ENCODE results near the gene FRMPD2. TPM values are rescaled to one million over a fixed set of nuclear protein-coding genes. Genes with fewer than 3 reads are reported as not detected.

The FRMPD2 gene
- total RNA-seq, 2 experiments from 2014 or later, result not detected

DNA sequence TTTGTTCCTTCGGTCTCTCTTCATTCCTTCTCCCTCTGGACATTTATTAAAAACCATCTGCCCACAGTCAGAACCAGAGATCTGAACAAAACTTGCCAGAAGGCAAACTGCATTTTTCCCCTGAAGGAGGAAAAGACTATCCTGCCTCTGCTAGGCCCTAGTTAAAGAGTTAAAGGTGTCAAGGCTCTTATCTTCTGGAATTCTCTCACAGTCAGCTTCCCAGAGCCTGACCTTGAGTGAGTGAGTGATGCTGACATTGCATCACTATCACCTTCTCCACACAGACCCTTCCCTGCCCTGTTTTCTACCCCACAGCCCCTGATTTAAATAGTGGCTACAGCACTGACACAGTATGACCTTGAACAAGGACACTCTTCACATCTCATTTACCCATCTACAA lies 16.4 kb downstream of the FRMPD2 start:
- H3K27ac ChIP-seq (ENCODE audit: low read depth in 1 of 2, low read length in 2 of 2), result no peak overlapping the region
- DNase-seq, result no peak
- Mint-ChIP-seq H3K9me3 (no peaks in the 10 kb centered on the region), H3K4me1 (ENCODE audit: low read depth) (no peaks in the 10 kb centered on the region), H3K27me3 (peaks cover 9% of the 10 kb centered on the region), H3K4me3 (no peak overlapping the region), H3K27ac (no peak overlapping the region), H3K36me3 (ENCODE audit: low read depth) (no peaks in the 10 kb centered on the region)
- intact Hi-C loops (cut with DNase I, micrococcal nuclease), result no loop called here
- peaks cover 0 to 4% of the 10 kb centered on the region in 2 experiments for H3K27me3 ChIP-seq (ENCODE audit: control insufficient read depth in 1 of 2, insufficient read depth in 2 of 2, low read length in 2 of 2)
- ChIA-PET CTCF (no interaction called here), POLR2A (no interaction called here)
- no peak for ATAC-seq (ENCODE audit: poor library complexity)
- TF ChIP-seq, protein P1, sequence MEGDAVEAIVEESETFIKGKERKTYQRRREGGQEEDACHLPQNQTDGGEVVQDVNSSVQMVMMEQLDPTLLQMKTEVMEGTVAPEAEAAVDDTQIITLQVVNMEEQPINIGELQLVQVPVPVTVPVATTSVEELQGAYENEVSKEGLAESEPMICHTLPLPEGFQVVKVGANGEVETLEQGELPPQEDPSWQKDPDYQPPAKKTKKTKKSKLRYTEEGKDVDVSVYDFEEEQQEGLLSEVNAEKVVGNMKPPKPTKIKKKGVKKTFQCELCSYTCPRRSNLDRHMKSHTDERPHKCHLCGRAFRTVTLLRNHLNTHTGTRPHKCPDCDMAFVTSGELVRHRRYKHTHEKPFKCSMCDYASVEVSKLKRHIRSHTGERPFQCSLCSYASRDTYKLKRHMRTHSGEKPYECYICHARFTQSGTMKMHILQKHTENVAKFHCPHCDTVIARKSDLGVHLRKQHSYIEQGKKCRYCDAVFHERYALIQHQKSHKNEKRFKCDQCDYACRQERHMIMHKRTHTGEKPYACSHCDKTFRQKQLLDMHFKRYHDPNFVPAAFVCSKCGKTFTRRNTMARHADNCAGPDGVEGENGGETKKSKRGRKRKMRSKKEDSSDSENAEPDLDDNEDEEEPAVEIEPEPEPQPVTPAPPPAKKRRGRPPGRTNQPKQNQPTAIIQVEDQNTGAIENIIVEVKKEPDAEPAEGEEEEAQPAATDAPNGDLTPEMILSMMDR (IDR thresholded peaks at IDR 0.05), result no peak
- H3K4me3 ChIP-seq (ENCODE audit: low read length), result no peak overlapping the region
- H3K4me1 ChIP-seq (ENCODE audit: insufficient read depth, low read length), result no peaks in the 10 kb centered on the region
- no peaks in the 10 kb centered on the region for H3K36me3 ChIP-seq (ENCODE audit: insufficient read depth, low read length)
- no peaks in the 10 kb centered on the region for H3K9me3 ChIP-seq (ENCODE audit: control insufficient read depth in 1 of 2, insufficient read depth in 1 of 2, low read length in 2 of 2)

- Mint-ChIP-seq H3K36me3 (ENCODE audit: low read depth) (no peaks in the 10 kb centered on the region), H3K4me3 (no peak overlapping the region), H3K9me3 (no peaks in the 10 kb centered on the region), H3K27ac (no peak overlapping the region), H3K27me3 (peaks cover 8% of the 10 kb centered on the region), H3K4me1 (ENCODE audit: low read depth) (no peaks in the 10 kb centered on the region)
- no peaks in the 10 kb centered on the region for H3K9me3 ChIP-seq (ENCODE audit: control insufficient read depth in 1 of 2, insufficient read depth in 1 of 2, low read length in 2 of 2)
- ChIA-PET CTCF (no interaction called here), POLR2A (no interaction called here)
- no peak overlapping the region for H3K4me3 ChIP-seq (ENCODE audit: low read length)
- TF ChIP-seq, protein P1 (IDR thresholded peaks at IDR 0.05), result no peak
- H3K4me1 ChIP-seq (ENCODE audit: insufficient read depth, low read length), result no peaks in the 10 kb centered on the region
- DNase-seq (no peak), ATAC-seq (ENCODE audit: poor library complexity) (no peak)
- H3K27me3 ChIP-seq (ENCODE audit: control insufficient read depth in 1 of 2, insufficient read depth in 2 of 2, low read length in 2 of 2), result peaks cover 0 to 4% of the 10 kb centered on the region in 2 experiments
- H3K27ac ChIP-seq (ENCODE audit: low read depth in 1 of 2, low read length in 2 of 2), result no peak overlapping the region
- intact Hi-C loops (cut with DNase I, micrococcal nuclease), result no loop called here
- no peaks in the 10 kb centered on the region for H3K36me3 ChIP-seq (ENCODE audit: insufficient read depth, low read length)
Measured at GRCh38 chr10:48257407-48257961, 17.0 kb downstream of the FRMPD2 start.

DNA sequence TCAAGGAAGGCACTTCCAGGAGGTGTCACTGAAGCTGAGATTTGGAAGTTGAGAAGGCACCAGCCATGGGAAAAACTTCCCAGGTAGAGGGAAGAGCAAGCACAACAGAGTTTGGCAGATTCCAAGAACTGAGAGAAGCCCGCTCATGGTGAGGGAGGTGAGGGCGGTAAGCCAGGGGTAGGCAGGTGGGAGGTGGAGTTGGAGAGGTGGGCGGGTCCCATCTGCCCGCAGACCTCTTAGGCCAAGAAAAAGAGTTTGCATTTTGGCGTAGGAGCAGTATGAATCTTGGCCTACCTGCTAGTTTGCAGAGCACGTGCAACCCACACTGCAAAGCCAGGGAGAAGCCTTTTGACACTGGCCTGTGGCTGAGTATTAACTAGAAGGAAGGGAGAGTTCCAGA lies 18.8 kb downstream of the FRMPD2 start:
- Mint-ChIP-seq H3K27me3 (peaks cover 4% of the 10 kb centered on the region), H3K4me1 (ENCODE audit: low read depth) (no peaks in the 10 kb centered on the region), H3K27ac (no peak overlapping the region), H3K36me3 (ENCODE audit: low read depth) (no peaks in the 10 kb centered on the region), H3K9me3 (no peaks in the 10 kb centered on the region), H3K4me3 (no peak overlapping the region)
- Histone ChIP-seq H3K9me3 (ENCODE audit: control insufficient read depth in 1 of 2, insufficient read depth in 1 of 2, low read length in 2 of 2) (no peaks in the 10 kb centered on the region), H3K4me3 (ENCODE audit: low read length) (no peak overlapping the region), H3K4me1 (ENCODE audit: insufficient read depth, low read length) (no peaks in the 10 kb centered on the region), H3K36me3 (ENCODE audit: insufficient read depth, low read length) (no peaks in the 10 kb centered on the region), H3K27ac (ENCODE audit: low read depth in 1 of 2, low read length in 2 of 2) (no peak overlapping the region), H3K27me3 (ENCODE audit: control insufficient read depth in 1 of 2, insufficient read depth in 2 of 2, low read length in 2 of 2) (peaks cover 0 to 4% of the 10 kb centered on the region in 2 experiments)
- ATAC-seq (ENCODE audit: poor library complexity) (no peak), DNase-seq (no peak)
- CTCF ChIA-PET, result interaction anchor here (1.2 kb wide), 1 partner anchor 170 kb away, joined by 3 read pairs; no protein-coding TSS in a partner anchor
- intact Hi-C loops (cut with DNase I, micrococcal nuclease), result no loop called here
- POLR2A ChIA-PET, result no interaction called here
- TF ChIP-seq, protein P1 (IDR thresholded peaks at IDR 0.05), result no peak

Data from CD4-positive, alpha-beta T cell (primary cell).